AML-193 (cell line): ENCODE measurements around the gene ABCG1.

Source experiments
- DNase-seq, 2 experiments: peaks; one replicate each; lab custom pipeline; 2025; lab: John Stamatoyannopoulos, UW

Gene ABCG1

GRCh38 chr21:42272109-42272962 lies 53.4 kb downstream of the ABCG1 start:
- no peak for DNase-seq

DNA sequence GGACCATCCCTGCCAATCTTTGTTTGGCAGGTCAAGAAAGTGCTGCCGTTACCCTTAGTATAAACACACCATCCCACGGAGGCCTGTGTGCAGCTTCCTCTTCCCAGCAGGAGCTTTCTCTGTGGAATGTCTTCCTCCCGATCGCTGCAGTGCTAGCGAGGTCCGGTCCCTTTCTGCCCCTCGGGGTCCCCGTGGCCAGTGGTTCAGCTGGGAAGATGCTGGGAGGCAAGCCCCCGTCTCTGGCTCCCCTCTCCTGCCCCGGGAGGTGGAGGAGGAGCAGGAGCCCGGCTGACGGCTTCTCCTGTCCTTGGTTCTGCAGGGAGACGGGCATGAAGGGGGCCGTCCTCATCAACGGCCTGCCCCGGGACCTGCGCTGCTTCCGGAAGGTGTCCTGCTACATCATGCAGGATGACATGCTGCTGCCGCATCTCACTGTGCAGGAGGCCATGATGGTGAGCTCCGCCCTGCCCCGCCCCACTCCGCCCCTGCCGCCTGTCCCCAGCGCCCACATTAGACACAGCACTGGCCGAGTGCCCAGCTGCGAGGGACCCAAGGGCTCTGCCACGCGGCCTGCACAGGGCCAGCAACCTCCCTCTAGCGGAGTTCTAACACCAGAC lies 54.2 kb downstream of the ABCG1 start:
- no peak for DNase-seq

- DNase-seq = no peak
These were observed 57.1 kb downstream of the ABCG1 start for GRCh38 chr21:42276076-42276475.

DNA sequence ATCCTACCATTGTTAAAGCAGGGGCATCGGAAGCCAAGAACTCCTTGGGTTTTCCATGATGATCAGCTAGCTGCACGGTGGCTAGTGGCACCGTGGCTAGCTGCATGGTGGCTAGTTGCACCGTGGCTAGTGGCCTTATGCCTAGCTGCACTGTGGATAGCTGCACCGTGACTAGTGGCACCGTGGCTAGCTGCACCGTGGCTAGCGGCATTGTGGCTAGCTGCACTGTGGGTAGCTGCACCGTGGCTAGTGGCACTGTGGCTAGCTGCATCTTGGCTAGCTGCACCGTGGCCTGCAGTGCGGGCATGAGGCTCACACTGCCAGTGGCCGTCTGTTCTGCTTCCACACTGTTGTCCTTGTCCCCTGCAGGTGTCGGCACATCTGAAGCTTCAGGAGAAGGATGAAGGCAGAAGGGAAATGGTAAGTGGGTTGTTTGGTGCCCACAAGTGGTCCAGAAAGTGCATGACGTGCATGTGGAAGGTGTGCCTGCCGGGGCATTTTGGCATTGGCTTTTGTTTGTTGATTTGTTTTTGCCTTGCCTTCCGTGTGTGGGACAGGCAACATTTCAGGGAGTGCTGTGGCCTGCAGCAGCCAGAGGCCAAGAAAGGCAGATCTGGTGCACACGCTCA lies 57.7 kb downstream of the ABCG1 start:
- no peak for DNase-seq

DNA sequence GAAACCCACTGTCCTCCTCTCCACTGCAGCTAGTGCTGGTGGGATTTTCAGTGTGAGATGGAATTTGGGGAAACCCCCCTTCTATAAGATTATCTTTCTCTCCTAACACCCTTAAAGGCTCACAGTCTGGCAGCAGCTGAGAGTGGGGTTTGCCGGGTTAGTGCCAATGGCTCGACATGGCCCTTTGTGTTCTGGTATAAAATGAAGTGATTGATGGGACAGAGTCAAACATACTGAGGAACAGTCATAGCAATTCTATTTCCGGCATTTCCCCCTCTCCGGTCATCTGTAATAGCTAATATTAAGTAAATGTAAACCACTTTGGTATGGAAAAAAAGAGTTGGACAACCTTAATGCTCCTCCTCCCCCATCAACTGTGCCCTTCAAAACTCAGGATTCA lies 58.7 kb downstream of the ABCG1 start:
- no peak for DNase-seq

GRCh38 chr21:42278451-42279149 lies 59.7 kb downstream of the ABCG1 start:
- no peak for DNase-seq

GRCh38 chr21:42279341-42279871 lies 60.5 kb downstream of the ABCG1 start:
- DNase-seq = no peak

- no peak for DNase-seq
These were observed 60.9 kb downstream of the ABCG1 start for GRCh38 chr21:42279888-42280287.

- DNase-seq = no peak
These were observed 61.6 kb downstream of the ABCG1 start for GRCh38 chr21:42280356-42281180.

DNA sequence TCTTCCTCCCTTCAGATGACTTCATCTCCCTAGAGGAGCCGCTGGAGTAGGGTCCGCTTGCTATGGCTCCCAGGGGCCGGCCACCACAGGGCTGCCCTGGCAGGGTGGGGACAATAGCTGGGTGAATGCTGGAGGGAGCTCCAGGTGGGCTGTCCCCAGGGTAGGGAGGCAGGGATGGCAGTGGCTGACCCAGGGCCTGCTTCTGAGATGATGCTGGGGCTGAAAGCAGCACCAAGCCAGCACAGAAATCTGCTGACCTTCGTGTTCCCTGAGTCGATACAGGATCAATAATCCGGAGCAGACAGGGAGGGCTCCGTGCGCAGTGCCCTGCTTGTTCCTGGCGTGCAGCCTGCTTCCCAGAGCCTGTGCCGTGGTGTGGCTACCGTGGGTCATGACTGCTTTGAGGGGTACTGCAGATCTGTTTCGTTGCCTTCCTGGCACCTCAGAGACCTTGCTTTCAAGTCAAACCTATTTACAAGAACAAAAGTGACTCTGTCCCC lies 62.3 kb downstream of the ABCG1 start:
- no peak for DNase-seq

DNA sequence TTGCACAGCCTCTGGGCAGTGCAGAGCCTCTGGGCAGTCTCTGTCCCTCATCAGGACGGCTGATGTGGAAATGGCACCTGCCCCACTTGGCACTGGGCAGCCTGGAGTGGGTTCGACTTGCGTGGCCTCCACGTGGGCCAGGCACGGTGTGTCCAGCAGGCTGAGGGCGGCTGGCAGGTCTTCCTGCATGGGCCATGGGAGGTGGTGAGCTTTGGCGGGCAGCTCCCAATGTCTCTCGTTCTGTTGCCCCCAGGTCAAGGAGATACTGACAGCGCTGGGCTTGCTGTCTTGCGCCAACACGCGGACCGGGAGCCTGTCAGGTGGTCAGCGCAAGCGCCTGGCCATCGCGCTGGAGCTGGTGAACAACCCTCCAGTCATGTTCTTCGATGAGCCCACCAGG lies 63.1 kb downstream of the ABCG1 start:
- no peak for DNase-seq

- DNase-seq = no peak
These were observed 63.8 kb downstream of the ABCG1 start for GRCh38 chr21:42282715-42283114.

DNA sequence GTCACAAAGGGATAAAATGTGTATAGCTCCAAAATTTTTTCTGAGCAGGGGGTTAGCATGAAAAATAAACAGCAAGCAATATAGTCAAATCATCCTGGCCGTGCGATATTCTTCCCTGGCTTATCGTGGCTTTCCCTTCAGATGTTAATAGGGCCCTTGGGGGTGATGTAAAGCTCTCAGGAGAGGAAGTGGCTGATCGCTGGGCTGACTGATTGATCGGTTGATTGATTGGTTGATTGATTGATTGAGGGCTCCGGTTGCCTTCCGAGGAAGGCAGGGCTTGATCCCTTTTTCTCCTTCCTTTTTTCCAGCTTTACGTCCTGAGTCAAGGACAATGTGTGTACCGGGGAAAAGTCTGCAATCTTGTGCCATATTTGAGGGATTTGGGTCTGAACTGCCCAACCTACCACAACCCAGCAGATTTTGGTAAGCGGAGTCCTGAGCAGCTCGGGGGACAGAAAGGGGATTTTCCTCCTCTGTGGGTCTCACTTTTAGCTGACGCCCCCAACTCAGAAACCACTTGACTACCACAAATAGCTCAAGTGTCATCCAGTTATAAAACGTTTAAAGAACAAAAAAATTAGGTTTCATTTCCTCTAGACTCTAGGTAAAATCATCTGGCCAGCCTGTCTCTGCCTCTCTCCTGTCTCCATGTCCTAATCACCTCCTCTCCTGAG lies 66.8 kb downstream of the ABCG1 start:
- no peak for DNase-seq

- DNase-seq = no peak
These were observed 67.5 kb downstream of the ABCG1 start for GRCh38 chr21:42286416-42286815.

- DNase-seq = no peak
These were observed 68.5 kb downstream of the ABCG1 start for GRCh38 chr21:42287193-42288083.

GRCh38 chr21:42288962-42289361 lies 70.0 kb downstream of the ABCG1 start:
- no peak for DNase-seq

- peak in 1 of 2 experiments; percentile 5 for DNase-seq
These were observed 71.0 kb downstream of the ABCG1 start for GRCh38 chr21:42289926-42290325.

DNA sequence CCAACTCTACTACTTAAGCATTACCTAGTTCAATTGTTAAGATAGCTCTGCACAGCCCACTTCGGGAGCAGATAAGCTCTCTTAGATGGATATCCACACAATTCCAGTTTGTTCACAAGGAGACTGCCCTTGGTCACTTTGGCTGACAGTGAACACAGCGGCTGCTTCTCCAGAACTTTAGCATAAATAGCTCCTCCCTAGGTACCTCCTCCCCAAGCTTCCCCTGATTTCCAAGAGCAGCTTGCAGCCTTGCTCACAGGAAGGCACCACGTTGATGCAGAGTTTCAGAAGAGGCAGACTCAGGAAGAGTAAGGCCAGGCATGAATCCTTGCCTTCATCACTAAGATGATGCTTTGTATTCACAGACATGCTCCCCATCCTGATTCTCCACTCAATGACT lies 71.6 kb downstream of the ABCG1 start:
- DNase-seq = no peak

- DNase-seq = no peak
These were observed 72.2 kb downstream of the ABCG1 start for GRCh38 chr21:42291003-42291750.
